COLO668 (cell line): ENCODE data around the gene CCDC85B.
"Not testable (repeated sequence)": the region's sequence is repeated elsewhere in the genome, so short reads cannot be mapped to it uniquely, and the experiment has no call there.

Source experiments
- DNase-seq: peaks from one replicate; lab custom pipeline; 2025; ENCODE audit not compliant: unreplicated experiment; lab: John Stamatoyannopoulos, UW

Gene CCDC85B

DNA sequence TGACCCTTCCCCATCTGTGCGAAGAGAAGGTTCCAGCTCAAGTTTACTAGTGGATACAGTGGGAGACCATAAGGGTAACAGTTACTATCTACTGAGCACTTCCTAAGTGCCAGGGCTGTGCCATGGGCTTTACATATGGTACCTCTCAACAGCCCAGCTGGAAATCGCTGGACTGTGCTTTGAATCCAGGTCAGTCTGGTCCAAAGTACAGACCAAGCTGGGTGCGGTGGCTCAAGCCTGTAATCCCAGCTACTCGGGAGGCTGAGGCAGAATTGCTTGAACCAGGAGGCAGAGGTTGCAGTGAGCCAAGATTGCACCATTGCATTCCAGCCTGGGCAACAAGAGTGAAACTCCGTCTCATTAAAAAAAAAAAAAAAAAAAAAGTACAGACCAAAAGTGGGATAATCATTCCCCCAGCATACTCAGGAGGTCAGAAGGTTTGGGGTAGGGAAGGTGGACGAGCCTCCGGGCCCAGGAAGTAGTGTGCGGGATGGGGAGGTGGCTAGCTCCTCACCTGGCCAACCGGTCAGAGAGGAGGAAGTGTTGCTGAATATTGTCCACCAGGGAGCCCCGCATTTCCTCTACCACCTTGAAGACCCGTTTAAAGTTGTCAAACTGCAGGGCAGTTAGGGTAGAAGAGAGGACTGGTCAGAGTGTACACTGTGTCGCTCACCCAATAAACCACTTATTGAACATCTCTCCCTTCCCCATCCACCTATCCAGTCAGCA is 4.5 kb upstream of the CCDC85B start:
- no peak for DNase-seq

GRCh38 chr11:65886826-65887722 is 3.4 kb upstream of the CCDC85B start:
- DNase-seq: no peak

DNA sequence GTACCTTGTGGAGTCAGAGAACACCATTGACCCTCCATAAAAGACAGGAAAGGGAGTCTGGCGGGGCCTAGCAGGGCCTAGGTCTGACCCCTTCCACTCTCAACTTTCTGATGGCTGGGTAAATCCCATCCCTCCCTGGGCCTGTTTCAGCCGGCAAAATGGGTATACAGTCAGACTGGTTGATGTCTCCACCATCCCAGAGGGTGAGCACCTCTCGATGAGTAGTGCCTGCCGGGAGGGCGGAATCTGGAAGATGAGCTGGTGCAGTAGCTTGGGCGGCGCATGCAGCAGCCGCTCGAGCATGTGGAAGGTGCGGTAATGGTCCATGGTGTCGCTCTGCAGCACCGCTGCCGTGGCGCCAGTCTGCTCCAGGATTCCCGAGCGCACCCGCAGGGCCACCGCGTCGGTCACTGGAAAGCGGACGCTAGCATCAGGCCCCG is 2.7 kb upstream of the CCDC85B start:
- DNase-seq: no peak

DNA sequence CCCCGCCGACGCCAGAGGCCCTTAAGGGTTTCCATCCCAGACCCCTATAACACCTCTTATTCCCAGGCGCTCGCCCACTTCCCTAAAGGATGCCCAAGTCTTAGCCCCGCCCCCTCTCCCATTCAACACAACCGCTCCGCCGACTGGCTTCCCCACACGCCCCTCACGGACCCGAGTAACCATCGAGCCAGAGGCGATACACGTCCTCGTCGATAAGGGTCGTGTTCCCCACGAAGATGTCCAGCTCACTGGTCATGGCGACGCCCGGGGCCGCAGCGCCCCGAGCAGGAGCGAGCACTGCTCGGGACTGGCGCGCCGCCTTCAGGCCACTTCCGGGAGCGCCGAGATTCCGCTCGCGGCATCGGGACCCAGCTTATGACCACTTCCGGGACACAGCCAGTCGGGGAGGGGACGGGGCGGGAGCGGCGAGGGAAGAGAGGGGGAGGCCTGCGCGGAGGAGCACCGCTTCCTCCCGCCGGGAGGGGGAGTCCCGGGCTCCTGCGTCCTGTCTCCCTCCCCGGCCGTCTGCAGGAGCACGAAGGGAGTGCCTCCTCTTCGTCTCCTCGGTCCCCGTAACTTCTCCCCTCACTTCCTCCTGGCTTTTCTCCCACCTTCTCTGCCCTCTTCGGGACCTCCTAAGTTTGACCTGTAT is 2.2 kb upstream of the CCDC85B start, which contains the start of gene FIBP:
TSS of gene FIBP (minus strand) at position 309 of the 652 bp plus-strand sequence. CDS start at position 256, 53 bp downstream.
- DNase-seq: peak; percentile 97

GRCh38 chr11:65891219-65892136 is 1.0 kb downstream of the CCDC85B start:
- peak; percentile 70 for DNase-seq

GRCh38 chr11:65892137-65892540 is 1.7 kb downstream of the CCDC85B start:
- not testable (repeated sequence) for DNase-seq

DNA sequence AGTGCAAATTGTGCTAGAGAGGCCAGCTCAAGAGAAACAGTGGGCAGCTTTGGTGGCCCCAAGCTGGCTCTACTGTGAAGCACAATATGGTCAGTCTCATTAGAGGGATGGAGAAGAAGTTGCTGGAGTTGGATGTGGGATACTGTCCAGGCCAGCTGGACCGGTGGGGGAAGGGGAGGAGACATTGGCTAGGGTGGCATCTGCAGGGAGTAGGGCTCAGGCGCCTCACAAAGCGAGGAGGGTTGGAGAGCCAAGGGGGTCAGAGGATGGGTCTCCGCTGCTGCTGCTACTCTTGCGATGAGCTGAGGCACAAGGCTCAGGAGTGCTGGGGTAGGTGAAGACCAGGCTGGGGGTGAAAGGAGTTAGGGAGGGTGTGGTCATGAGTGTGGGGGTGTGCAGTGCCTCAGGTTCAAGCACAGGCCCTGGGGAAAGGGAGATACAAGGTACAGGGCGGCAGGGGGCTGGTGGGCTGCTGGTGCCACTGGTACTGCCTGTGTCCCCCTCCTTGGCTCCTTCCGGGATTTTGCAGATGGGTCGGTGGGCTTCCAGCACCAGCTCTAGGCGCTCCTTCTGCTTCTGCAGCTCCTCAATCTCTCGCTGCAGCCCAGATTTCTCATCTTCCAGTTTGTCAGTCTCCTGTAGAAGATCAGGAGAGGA is 2.3 kb downstream of the CCDC85B start:
- no peak for DNase-seq

DNA sequence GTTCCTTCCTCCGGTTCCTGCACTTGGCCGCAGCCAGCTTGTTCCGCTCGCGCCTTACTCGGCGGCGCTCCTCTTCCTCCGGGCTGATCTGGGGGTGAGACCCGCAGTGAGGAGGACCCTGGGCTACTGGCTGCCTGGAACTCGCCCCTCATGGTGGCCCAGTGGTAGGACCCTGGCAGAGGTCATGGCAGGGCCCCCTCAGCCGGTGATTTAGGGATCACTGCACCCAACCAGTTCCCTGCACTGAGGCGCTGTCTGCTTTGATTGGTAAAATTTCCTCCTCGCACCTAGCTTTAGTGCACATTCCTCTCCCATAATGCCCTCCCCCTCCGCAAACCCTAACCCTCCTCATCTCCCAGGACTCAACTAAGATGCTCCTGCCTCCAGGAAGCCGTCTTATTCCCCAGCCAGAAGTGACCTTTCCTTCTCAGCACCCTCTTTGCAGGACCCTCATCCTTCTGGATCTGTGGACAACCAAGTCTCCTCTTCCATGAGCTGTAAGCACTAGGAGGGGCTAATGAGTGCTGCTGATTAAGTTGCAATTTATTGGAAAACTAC is 3.6 kb downstream of the CCDC85B start:
- no peak for DNase-seq

GRCh38 chr11:65895482-65895981 is 5.1 kb downstream of the CCDC85B start:
- DNase-seq: no peak

- DNase-seq: no peak
These were observed 5.8 kb downstream of the CCDC85B start for GRCh38 chr11:65896034-65896999.

DNA sequence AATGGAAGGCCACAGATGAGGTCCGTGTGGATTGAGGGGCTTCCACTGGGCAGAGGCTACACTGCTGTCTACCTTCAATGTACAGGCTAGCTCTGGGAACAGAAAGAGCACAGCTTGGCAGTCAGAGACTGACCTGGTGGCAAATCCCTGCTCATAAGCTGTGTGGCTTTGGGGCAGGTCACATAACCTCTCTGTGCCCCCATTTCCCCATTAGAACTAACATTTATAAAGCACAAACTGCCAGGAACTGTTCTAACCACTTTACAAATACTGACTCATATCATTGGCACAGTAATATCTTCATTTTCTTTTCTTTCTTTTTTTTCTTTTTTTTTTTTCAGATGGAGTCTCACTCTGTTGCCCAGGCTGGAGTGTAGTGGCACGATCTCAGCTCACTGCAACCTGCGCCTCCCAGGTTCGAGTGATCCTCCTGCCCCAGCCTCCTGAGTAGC is 6.6 kb downstream of the CCDC85B start:
- no peak for DNase-seq

GRCh38 chr11:65898656-65899355 is 8.3 kb downstream of the CCDC85B start:
- peak; percentile 65 for DNase-seq

- no peak for DNase-seq
These were observed 9.1 kb downstream of the CCDC85B start for GRCh38 chr11:65899356-65900124.

- peak; percentile 93 for DNase-seq
These were observed 9.8 kb downstream of the CCDC85B start, which contains the start of gene FOSL1 for GRCh38 chr11:65900125-65900898. Gene FOSL1 (minus strand): TSS chr11:65900388. CDS start chr11:65900339, 49 bp downstream.

GRCh38 chr11:65900899-65901180 is 10.4 kb downstream of the CCDC85B start:
- no peak for DNase-seq

- DNase-seq: no peak
These were observed 12.6 kb downstream of the CCDC85B start for GRCh38 chr11:65903068-65903481.
